Measurements from ENCODE around the gene MRPL4.

- TF ChIP-seq CTCF (IDR thresholded peaks at IDR 0.05) (no peak), POLR2A (IDR thresholded peaks at IDR 0.05) (no peak)
Observed at GRCh38 chr19:10291554-10292205, 39.7 kb downstream of the MRPL4 start.
